ENCODE data around the gene GRIN3A.
"Not testable (repeated sequence)": the region's sequence is repeated elsewhere in the genome, so short reads cannot be mapped to it uniquely, and the experiment has no call there.

GRIN3A gene

GRCh38 chr9:101562966-101563365 lies 175.5 kb downstream of the GRIN3A start:
- POLR2A ChIA-PET, result no interaction called here
- DNase-seq (ENCODE audit: extremely low spot score), result no peak

GRCh38 chr9:101561740-101562139 lies 176.7 kb downstream of the GRIN3A start:
- ChIA-PET CTCF (interaction anchor here (1.2 kb wide), 1 partner anchor 28 kb away, joined by 3 read pairs; the partner anchor contains the start of gene RNF20), POLR2A (no interaction called here)
- no peak for TF ChIP-seq CTCF (IDR thresholded peaks at IDR 0.05; ENCODE audit: control extremely low read depth, extremely low read depth, low read depth, missing control alignments)
- no peak for DNase-seq (ENCODE audit: extremely low spot score)

More at GRCh38 chr9:101562966-101563365, 175.5 kb downstream of the GRIN3A start:
- no peak for TF ChIP-seq CTCF (IDR thresholded peaks at IDR 0.05; ENCODE audit: control extremely low read depth, extremely low read depth, low read depth, missing control alignments)
- CTCF ChIA-PET, result interaction anchor here (1.1 to 1.5 kb wide), 3 partner anchors 8 to 104 kb away, joined by 3 to 5 read pairs (median 3); no protein-coding TSS in a partner anchor

- DNase-seq (ENCODE audit: extremely low spot score); CTCF ChIA-PET; POLR2A ChIA-PET: not testable (repeated sequence)
Measured at GRCh38 chr9:101549472-101550098, 188.9 kb downstream of the GRIN3A start.

- CTCF ChIA-PET, result interaction anchor here (1.3 kb wide), 1 partner anchor 24 kb away, joined by 4 read pairs; no protein-coding TSS in a partner anchor
- TF ChIP-seq CTCF (IDR thresholded peaks at IDR 0.05; ENCODE audit: control extremely low read depth, extremely low read depth, low read depth, missing control alignments), result no peak
- DNase-seq (ENCODE audit: extremely low spot score), result no peak
- POLR2A ChIA-PET, result no interaction called here
Measured at GRCh38 chr9:101543098-101543735, 195.2 kb downstream of the GRIN3A start.

- DNase-seq (ENCODE audit: extremely low spot score), result no peak
- no peak for TF ChIP-seq CTCF (IDR thresholded peaks at IDR 0.05; ENCODE audit: control extremely low read depth, extremely low read depth, low read depth, missing control alignments)
- POLR2A ChIA-PET, result no interaction called here
- CTCF ChIA-PET, result interaction anchor here (2.7 kb wide), 1 partner anchor 11 kb away, joined by 11 read pairs; no protein-coding TSS in a partner anchor
Measured at GRCh38 chr9:101540069-101540468, 198.4 kb downstream of the GRIN3A start.

GRCh38 chr9:101536938-101537337 lies 201.5 kb downstream of the GRIN3A start:
- CTCF ChIA-PET, result interaction anchor here (1.0 to 2.0 kb wide), 5 partner anchors 9 to 88 kb away, joined by 3 to 7 read pairs (median 4); no protein-coding TSS in a partner anchor
- POLR2A ChIA-PET, result no interaction called here
- no peak for TF ChIP-seq CTCF (IDR thresholded peaks at IDR 0.05; ENCODE audit: control extremely low read depth, extremely low read depth, low read depth, missing control alignments)

GRCh38 chr9:101536351-101536750 lies 202.1 kb downstream of the GRIN3A start:
- POLR2A ChIA-PET, result no interaction called here
- TF ChIP-seq CTCF (IDR thresholded peaks at IDR 0.05; ENCODE audit: control extremely low read depth, extremely low read depth, low read depth, missing control alignments), result no peak
- CTCF ChIA-PET, result interaction anchor here (1.0 to 2.0 kb wide), 2 partner anchors 10 to 88 kb away, joined by 3 to 5 read pairs; no protein-coding TSS in a partner anchor
- no peak for DNase-seq (ENCODE audit: extremely low spot score)

More at GRCh38 chr9:101536938-101537337, 201.5 kb downstream of the GRIN3A start:
- DNase-seq (ENCODE audit: extremely low spot score), result no peak

All from GM10248 (cell line).